ENCODE measurements around the gene DTWD2.

DTWD2 gene

GRCh38 chr5:118825226-118825625, 163.1 kb downstream of the DTWD2 start:
- no peak overlapping the region for H3K4me2 ChIP-seq (ENCODE audit: low read depth, low read length, poor library complexity, severe bottlenecking)
- no peak overlapping the region for H3K9ac ChIP-seq (ENCODE audit: low read depth, low read length, poor library complexity, severe bottlenecking)
- no peak overlapping the region for H2AFZ ChIP-seq (ENCODE audit: low read length)
- H3K27me3 ChIP-seq (ENCODE audit: insufficient read depth, low read length, poor library complexity, severe bottlenecking) = no peaks in the 10 kb centered on the region
- H3F3A ChIP-seq (ENCODE audit: low read depth) = no peaks in the 10 kb centered on the region
- H3K9me2 ChIP-seq (replicated peaks; ENCODE audit: low read depth, low read length) = no peaks in the 10 kb centered on the region
- no peaks in the 10 kb centered on the region for H3K36me3 ChIP-seq (ENCODE audit: insufficient read depth, low read length)
- no peaks in the 10 kb centered on the region for H4K20me1 ChIP-seq (ENCODE audit: insufficient read depth, low read length, poor library complexity, severe bottlenecking)
- no peak overlapping the region for H3K4me3 ChIP-seq (ENCODE audit: low read length, poor library complexity, severe bottlenecking)
- TF ChIP-seq CTCF (conservative IDR thresholded peaks at IDR 0.05; ENCODE audit: low read length) = no peak
- TF ChIP-seq EZH2phosphoT487 (IDR thresholded peaks at IDR 0.05; ENCODE audit: borderline replicate concordance) = no peak
- H3K4me1 ChIP-seq (ENCODE audit: insufficient read depth, low read length, poor library complexity, severe bottlenecking) = no peaks in the 10 kb centered on the region
- no peaks in the 10 kb centered on the region for H3K9me3 ChIP-seq (ENCODE audit: insufficient read depth, low read depth, low read length)
- no peaks in the 10 kb centered on the region for H3K79me2 ChIP-seq (ENCODE audit: insufficient read depth, low read length)

- no peaks in the 10 kb centered on the region for H3K9me3 ChIP-seq (ENCODE audit: insufficient read depth, low read depth, low read length)
- H3K4me3 ChIP-seq (ENCODE audit: low read length, poor library complexity, severe bottlenecking) = no peak overlapping the region
- TF ChIP-seq EZH2phosphoT487 (IDR thresholded peaks at IDR 0.05; ENCODE audit: borderline replicate concordance) (no peak), CTCF (conservative IDR thresholded peaks at IDR 0.05; ENCODE audit: low read length) (no peak)
Measured at GRCh38 chr5:118818604-118819003, 169.7 kb downstream of the DTWD2 start.

GRCh38 chr5:118808441-118808840, 179.9 kb downstream of the DTWD2 start:
- TF ChIP-seq CTCF (conservative IDR thresholded peaks at IDR 0.05; ENCODE audit: low read length) = no peak
- Histone ChIP-seq H3K4me3 (ENCODE audit: low read length, poor library complexity, severe bottlenecking) (no peak overlapping the region), H3K9me3 (ENCODE audit: insufficient read depth, low read depth, low read length) (no peaks in the 10 kb centered on the region), H3K36me3 (ENCODE audit: insufficient read depth, low read length) (no peaks in the 10 kb centered on the region), H3K4me1 (ENCODE audit: insufficient read depth, low read length, poor library complexity, severe bottlenecking) (no peaks in the 10 kb centered on the region), H3K4me2 (ENCODE audit: low read depth, low read length, poor library complexity, severe bottlenecking) (no peak overlapping the region), H3K27me3 (ENCODE audit: insufficient read depth, low read length, poor library complexity, severe bottlenecking) (no peaks in the 10 kb centered on the region), H2AFZ (ENCODE audit: low read length) (no peak overlapping the region), H3F3A (ENCODE audit: low read depth) (no peaks in the 10 kb centered on the region), H3K9me2 (replicated peaks; ENCODE audit: low read depth, low read length) (no peaks in the 10 kb centered on the region), H3K9ac (ENCODE audit: low read depth, low read length, poor library complexity, severe bottlenecking) (no peak overlapping the region), H4K20me1 (ENCODE audit: insufficient read depth, low read length, poor library complexity, severe bottlenecking) (no peaks in the 10 kb centered on the region), H3K79me2 (ENCODE audit: insufficient read depth, low read length) (no peaks in the 10 kb centered on the region)

More at GRCh38 chr5:118818604-118819003, 169.7 kb downstream of the DTWD2 start:
- no peaks in the 10 kb centered on the region for H3K79me2 ChIP-seq (ENCODE audit: insufficient read depth, low read length)
- no peaks in the 10 kb centered on the region for H3K4me1 ChIP-seq (ENCODE audit: insufficient read depth, low read length, poor library complexity, severe bottlenecking)
- H4K20me1 ChIP-seq (ENCODE audit: insufficient read depth, low read length, poor library complexity, severe bottlenecking) = no peaks in the 10 kb centered on the region
- H2AFZ ChIP-seq (ENCODE audit: low read length) = no peak overlapping the region
- H3K36me3 ChIP-seq (ENCODE audit: insufficient read depth, low read length) = no peaks in the 10 kb centered on the region
- no peaks in the 10 kb centered on the region for H3F3A ChIP-seq (ENCODE audit: low read depth)
- H3K9ac ChIP-seq (ENCODE audit: low read depth, low read length, poor library complexity, severe bottlenecking) = no peak overlapping the region
- no peak overlapping the region for H3K4me2 ChIP-seq (ENCODE audit: low read depth, low read length, poor library complexity, severe bottlenecking)
- no peaks in the 10 kb centered on the region for H3K27me3 ChIP-seq (ENCODE audit: insufficient read depth, low read length, poor library complexity, severe bottlenecking)
- H3K9me2 ChIP-seq (replicated peaks; ENCODE audit: low read depth, low read length) = no peaks in the 10 kb centered on the region
